ENCODE measurements around the gene STARD9.
"Not testable (repeated sequence)": the region's sequence is repeated elsewhere in the genome, so short reads cannot be mapped to it uniquely, and the experiment has no call there.

STARD9 gene

DNA sequence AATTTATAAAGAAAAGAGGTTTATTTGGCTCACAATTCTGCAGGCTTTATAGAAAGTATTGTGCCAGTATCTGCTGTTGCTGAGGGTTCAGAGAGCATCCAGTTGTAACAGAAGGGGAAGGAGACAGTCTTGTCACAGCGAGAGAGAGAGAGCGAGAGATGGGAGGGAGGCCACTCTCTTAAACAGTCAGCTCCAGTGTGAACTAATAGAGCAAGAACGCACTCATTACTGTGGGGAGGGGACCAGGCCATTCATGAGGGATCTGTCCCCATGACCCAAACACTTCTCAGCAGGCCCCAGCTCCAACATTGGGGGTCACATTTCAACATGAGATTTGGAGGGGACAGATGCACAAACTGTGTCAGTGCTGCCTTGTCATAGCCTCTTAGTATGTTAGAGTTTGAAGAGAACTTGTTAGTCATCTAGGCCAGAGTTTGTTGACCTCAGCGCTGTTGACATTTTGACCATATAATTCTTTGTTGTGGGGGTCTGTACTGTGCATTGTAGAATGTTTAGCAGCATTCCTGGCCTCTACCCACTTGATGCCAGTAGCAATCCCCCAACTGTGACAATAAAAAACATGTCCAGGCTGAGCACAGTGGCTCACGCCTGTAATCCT lies 15.3 kb downstream of the STARD9 start:
- DNase-seq: no peak

- DNase-seq: peak in 1 of 2 experiments; percentile 27
These were observed 16.0 kb downstream of the STARD9 start for GRCh38 chr15:42591238-42591934.

- DNase-seq: no peak
These were observed 17.3 kb downstream of the STARD9 start for GRCh38 chr15:42592716-42593115.

DNA sequence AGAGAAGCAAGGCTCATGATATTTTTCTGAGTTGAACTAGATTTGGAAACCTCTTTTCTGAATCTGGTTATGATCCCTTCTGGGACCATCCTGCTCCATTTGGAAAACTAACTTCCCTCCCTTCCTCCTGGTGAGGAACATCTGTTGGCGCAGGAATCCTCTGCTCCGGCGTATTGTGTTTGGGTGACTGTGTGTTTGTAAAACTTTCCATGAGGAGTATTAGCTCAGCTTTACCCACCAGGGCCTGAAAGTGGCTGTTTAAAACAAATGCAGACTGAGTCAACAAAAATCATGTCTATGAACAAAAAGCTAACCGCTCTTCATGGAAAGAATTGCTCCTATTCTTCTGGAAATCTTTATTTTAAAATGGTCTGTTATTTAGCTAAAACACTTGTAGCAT lies 17.7 kb downstream of the STARD9 start:
- no peak for DNase-seq

- no peak for DNase-seq
These were observed 18.7 kb downstream of the STARD9 start for GRCh38 chr15:42594095-42594494.

DNA sequence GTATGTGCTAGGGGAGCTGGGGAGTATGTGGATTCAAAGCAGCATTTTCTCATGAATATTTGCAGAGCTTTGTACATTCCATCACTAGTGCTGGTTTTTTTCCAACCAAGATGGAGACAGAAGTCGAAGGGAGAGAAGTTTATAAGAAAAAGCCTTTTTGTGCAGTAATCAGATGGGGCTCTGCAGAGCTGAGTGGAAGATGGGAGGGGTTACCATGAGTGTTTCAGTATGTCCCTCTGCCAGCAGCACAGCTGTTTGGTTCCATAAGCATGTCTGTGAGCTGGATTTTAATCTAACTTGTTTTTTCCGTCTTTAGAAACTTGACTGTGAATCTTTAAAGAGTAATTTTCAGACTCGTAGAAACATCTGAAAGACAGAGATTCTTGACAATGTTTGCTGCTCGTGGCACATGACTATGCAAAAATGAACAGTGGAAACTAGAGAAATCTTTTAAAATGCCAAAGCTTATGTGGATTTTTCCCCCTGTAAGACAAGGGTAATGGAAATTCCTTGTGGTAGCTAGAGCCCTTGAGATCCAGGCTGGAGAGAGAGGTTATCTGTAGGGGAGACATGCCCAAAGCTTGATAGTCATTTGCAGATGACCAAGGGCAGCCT lies 20.3 kb downstream of the STARD9 start:
- DNase-seq: peak in 1 of 2 experiments; percentile 22

DNA sequence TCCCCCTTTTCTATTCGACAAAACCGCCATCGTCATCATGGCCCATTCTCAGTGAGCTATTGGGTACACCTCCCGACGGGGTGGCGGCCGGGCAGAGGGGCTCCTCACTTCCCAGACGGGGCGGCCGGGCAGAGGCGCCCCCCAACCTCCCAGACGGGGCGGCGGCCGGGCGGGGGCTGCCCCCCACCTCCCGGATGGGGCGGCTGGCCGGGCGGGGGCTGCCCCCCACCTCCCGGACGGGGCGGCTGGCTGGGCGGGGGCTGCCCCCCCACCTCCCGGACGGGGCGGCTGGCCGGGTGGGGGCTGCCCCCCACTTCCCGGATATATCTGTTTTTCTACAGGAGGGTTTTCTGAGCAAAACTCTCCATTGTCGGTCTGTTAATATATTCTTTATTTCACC lies 25.9 kb downstream of the STARD9 start:
- DNase-seq: not testable (repeated sequence)

GRCh38 chr15:42602501-42602900 lies 27.1 kb downstream of the STARD9 start:
- no peak for DNase-seq

DNA sequence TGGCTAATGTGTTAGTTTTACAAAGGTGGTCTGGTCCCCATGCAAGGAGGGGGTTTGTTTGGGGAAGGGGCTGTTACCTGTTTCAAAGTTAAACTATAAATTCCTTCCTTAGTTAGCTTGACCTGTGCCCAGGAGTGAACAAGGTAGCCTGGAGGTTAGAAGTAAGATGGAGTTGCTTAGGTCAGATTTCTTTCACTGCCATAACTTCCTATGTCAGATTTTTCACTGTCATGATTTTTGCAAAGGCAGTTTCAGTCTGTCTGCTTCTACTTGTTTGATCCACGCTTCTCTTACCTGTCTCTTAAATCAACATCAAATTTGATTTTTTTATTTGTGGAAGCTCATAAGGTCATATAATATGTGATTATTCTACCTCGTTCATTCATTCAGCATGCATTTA lies 28.6 kb downstream of the STARD9 start:
- no peak for DNase-seq

GRCh38 chr15:42604894-42605744 lies 29.7 kb downstream of the STARD9 start:
- peak; percentile 95 to 99 for DNase-seq

- no peak for DNase-seq
These were observed 30.4 kb downstream of the STARD9 start for GRCh38 chr15:42605796-42606195.

DNA sequence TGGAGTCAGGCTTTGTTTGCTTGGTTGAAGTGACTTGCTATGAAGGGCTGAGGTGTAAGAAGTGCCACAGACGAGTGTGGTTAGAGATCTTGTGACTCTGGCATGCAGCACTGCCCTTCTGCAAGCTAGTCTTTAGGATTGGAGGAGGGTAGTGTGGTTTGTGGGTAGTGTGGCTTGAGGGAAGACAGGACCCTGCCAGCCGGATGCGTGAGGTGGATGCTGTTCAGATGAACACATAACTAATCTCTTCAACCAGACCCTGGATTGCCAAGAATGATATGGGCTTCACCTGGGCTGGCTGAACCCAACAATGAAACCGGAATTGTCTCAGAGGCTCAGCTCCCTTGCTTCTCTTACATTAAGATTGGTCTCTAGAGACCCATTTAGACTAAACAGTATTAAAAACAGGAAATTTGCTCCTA lies 32.7 kb downstream of the STARD9 start:
- no peak for DNase-seq

DNA sequence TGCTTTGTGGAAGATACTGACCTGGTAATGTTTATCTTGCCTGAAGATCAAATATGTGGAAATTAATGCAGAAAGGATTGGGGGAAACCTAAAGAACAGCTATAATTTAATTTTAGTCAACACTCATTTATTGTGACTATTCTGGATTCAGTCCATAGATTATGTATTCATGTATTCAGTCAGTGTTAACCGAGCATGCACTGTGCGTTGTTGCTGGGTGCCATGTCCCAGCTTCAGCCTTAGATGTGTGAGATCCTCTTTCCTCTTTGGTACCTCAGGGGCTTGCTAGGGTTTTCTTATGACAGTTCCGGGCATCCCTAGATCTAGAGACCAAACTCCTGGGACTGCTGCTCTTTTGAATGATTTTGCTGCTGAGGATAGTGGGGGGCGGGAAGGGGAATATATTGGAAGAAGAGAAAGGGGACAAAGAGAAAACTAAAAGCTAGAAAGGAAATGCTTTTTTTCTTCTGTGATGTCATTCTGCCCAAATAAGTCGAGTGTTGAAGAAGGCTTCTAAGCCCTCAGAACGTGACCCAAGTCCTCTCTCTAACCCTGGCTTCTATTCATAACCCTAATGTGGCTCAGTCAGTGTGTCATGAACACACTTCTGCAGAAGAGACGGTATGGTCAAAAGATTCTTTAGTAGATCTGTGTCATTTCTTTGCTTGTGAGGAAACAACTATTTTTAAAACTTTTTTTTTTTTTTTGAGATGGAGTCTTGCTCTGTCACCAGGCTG lies 33.5 kb downstream of the STARD9 start:
- no peak for DNase-seq

DNA sequence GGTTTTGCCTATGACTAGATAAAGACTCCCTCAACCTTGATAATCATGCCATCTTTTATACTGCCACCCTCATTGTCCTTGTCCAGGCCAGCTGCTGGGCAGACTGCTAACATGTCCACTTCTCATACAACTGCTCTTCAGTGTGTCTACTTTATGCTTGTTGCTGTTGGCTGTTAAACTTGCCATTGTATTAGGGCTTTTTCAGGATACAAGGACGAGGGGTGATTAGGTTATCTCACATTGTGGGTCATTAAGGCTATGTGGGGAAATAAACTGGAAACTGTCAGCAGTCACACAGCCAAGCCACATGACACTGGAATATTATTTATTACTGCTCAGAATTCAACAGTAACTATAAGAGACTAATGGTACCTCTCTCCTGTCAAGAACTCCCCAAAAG lies 36.1 kb downstream of the STARD9 start:
- no peak for DNase-seq

DNA sequence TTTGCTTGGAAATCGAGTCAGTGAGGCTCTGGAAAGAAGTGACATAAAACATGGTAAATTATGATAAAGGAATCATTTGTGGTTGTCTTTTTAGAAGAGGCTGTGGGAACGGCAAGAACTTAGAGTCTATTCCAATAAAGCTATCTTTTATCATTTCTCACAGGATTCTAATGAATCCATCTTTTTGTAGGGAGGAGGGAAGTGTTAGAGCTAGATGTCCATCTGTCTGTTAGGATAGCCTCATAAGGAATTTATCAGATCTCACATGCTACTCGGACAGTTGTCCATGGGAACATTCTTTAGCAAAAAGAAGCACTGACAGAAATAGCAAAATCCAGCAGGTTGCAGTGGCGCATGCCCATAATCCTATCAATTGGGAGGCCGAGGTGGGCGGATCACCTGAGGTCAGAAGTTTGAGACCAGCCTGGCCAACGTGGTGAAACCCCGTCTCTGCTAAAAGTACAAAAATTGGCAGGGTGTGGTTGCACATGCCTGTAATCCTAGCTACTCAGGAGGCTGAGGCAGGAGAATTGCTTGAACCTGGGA lies 37.0 kb downstream of the STARD9 start:
- no peak for DNase-seq

GRCh38 chr15:42616107-42616506 lies 40.7 kb downstream of the STARD9 start:
- DNase-seq: no peak

- no peak for DNase-seq
These were observed 44.4 kb downstream of the STARD9 start for GRCh38 chr15:42619656-42620371.

- DNase-seq: no peak
These were observed 46.0 kb downstream of the STARD9 start for GRCh38 chr15:42621386-42621785.

- no peak for DNase-seq
These were observed 46.9 kb downstream of the STARD9 start for GRCh38 chr15:42621996-42622925.

GRCh38 chr15:42623951-42624350 lies 48.5 kb downstream of the STARD9 start:
- no peak for DNase-seq

Data from NCI-H524 (cell line).